H9 (cell line): Measurements from ENCODE around the gene TRMT11. TPM values are rescaled to one million over a fixed set of nuclear protein-coding genes. Genes with fewer than 3 reads are reported as not detected.

Source experiments
- DNase-seq: peaks from one replicate; pipeline ENCODE4 v3.0.0-alpha.2; 2017
- H2AFZ ChIP-seq: one replicate; pipeline ENCODE4 v1.6.1; 2013; ENCODE audit warnings: mild to moderate bottlenecking, low read length, control low read depth, moderate library complexity
- H2AK5ac ChIP-seq: 2 replicates; pipeline ENCODE4 v1.6.1; 2013; ENCODE audit warnings: low read length, control low read depth, mixed read lengths; ENCODE audit not compliant: insufficient read length
- H2BK120ac ChIP-seq: one replicate; pipeline ENCODE4 v1.6.1; 2013; ENCODE audit warnings: low read depth, mild to moderate bottlenecking, low read length, control low read depth, inconsistent platforms; ENCODE audit not compliant: poor library complexity, severe bottlenecking
- H2BK12ac ChIP-seq: 2 replicates; pipeline ENCODE4 v1.6.1; 2013; ENCODE audit warnings: low read length, control low read depth, mixed read lengths, low read depth; ENCODE audit not compliant: insufficient read length
- H2BK15ac ChIP-seq: 2 replicates; pipeline ENCODE4 v1.6.1; 2013; ENCODE audit warnings: low read depth, low read length, control low read depth
- H2BK20ac ChIP-seq: one replicate; pipeline ENCODE4 v1.6.1; 2013; ENCODE audit warnings: low read depth, mild to moderate bottlenecking, low read length, control low read depth, inconsistent platforms; ENCODE audit not compliant: poor library complexity, severe bottlenecking
- H2BK5ac ChIP-seq: 2 replicates; pipeline ENCODE4 v1.6.1; 2013; ENCODE audit warnings: low read length, control low read depth, mixed read lengths; ENCODE audit not compliant: insufficient read length
- H3K14ac ChIP-seq: 2 replicates; pipeline ENCODE4 v1.6.1; 2013; ENCODE audit warnings: low read length, control low read depth; ENCODE audit not compliant: insufficient read depth
- H3K18ac ChIP-seq: 2 replicates; pipeline ENCODE4 v1.6.1; 2013; ENCODE audit warnings: low read depth, mild to moderate bottlenecking, mixed read lengths, low read length, control low read depth; ENCODE audit not compliant: insufficient read length
- H3K23ac ChIP-seq: 2 replicates; pipeline ENCODE4 v1.6.1; 2013; ENCODE audit warnings: low read length, control low read depth, mixed read lengths, low read depth; ENCODE audit not compliant: insufficient read length
- H3K23me2 ChIP-seq: 2 replicates; pipeline ENCODE4 v1.6.1; 2013; ENCODE audit warnings: low read depth, mild to moderate bottlenecking, mixed read lengths, low read length, control low read depth; ENCODE audit not compliant: insufficient read length, poor library complexity, severe bottlenecking
- H3K27ac ChIP-seq: 2 replicates; pipeline ENCODE4 v1.5.1; 2013; ENCODE audit warnings: low read length, control low read depth, mixed read lengths, low read depth; ENCODE audit not compliant: insufficient read length
- H3K27me3 ChIP-seq: 2 replicates; pipeline ENCODE4 v1.6.1; 2013; ENCODE audit warnings: low read length, control low read depth, inconsistent platforms; ENCODE audit not compliant: insufficient read depth
- H3K4ac ChIP-seq: 2 replicates; pipeline ENCODE4 v1.6.1; 2013; ENCODE audit warnings: low read depth, mild to moderate bottlenecking, control low read depth, inconsistent platforms, low read length, moderate library complexity
- H3K4me1 ChIP-seq: 2 replicates; pipeline ENCODE4 v1.6.1; 2013; ENCODE audit warnings: low read length, control low read depth, inconsistent platforms; ENCODE audit not compliant: insufficient read depth
- H3K4me2 ChIP-seq: 2 replicates; pipeline ENCODE4 v1.6.1; 2013; ENCODE audit warnings: low read length, control low read depth, mixed read lengths; ENCODE audit not compliant: insufficient read length, insufficient read depth
- H3K56ac ChIP-seq: 2 replicates; pipeline ENCODE4 v1.6.1; 2013; ENCODE audit warnings: low read depth, mild to moderate bottlenecking, mixed read lengths, low read length, control low read depth; ENCODE audit not compliant: insufficient read length
- H3K79me1 ChIP-seq: 2 replicates; pipeline ENCODE4 v1.6.1; 2013; ENCODE audit warnings: low read depth, mild to moderate bottlenecking, moderate library complexity, low read length, control low read depth, inconsistent platforms; ENCODE audit not compliant: insufficient read depth, poor library complexity, severe bottlenecking
- H3K79me2 ChIP-seq: 2 replicates; pipeline ENCODE4 v1.6.1; 2013; ENCODE audit warnings: low read length, control low read depth, inconsistent platforms; ENCODE audit not compliant: insufficient read depth
- H3K9ac ChIP-seq: 2 replicates; pipeline ENCODE4 v1.6.1; 2013; ENCODE audit warnings: low read length, control low read depth, mixed read lengths; ENCODE audit not compliant: insufficient read length; ENCODE audit errors: extremely low read depth
- H3K9me3 ChIP-seq: one replicate; pipeline ENCODE4 v1.6.1; 2013; ENCODE audit warnings: low read depth, low read length, inconsistent platforms; ENCODE audit not compliant: control insufficient read depth
- H3T11ph ChIP-seq: one replicate; pipeline ENCODE4 v1.6.1; 2013; ENCODE audit warnings: mild to moderate bottlenecking, low read length, control low read depth, inconsistent platforms
- H4K20me1 ChIP-seq: one replicate; pipeline ENCODE4 v1.6.1; 2013; ENCODE audit not compliant: control insufficient read depth, insufficient read length, insufficient read depth
- H4K5ac ChIP-seq: 2 replicates; pipeline ENCODE4 v1.6.1; 2013; ENCODE audit warnings: low read depth, mild to moderate bottlenecking, mixed read lengths, low read length, control low read depth; ENCODE audit not compliant: insufficient read length
- H4K8ac ChIP-seq: replicated peaks from 2 replicates; pipeline ENCODE4 v1.6.1; 2013; ENCODE audit warnings: low read length, control low read depth, mixed read lengths, low read depth; ENCODE audit not compliant: insufficient read length
- H4K91ac ChIP-seq: 2 replicates; pipeline ENCODE4 v1.6.1; 2013; ENCODE audit warnings: low read depth, mild to moderate bottlenecking, moderate library complexity, mixed read lengths, low read length, control low read depth; ENCODE audit not compliant: insufficient read length
- H3K27ac Mint-ChIP-seq, 3 experiments: 2 replicates in 2 of 3; 3 replicates in 1 of 3; pipeline ENCODE4 v1.8.0; 2020 to 2021; ENCODE audit warnings: mixed read lengths in 3 of 3, mild to moderate bottlenecking in 1 of 3, moderate library complexity in 1 of 3
- H3K27me3 Mint-ChIP-seq: 2 replicates; pipeline ENCODE4 v1.8.0; 2021; ENCODE audit warnings: low read depth, mild to moderate bottlenecking, moderate library complexity, mixed read lengths
- H3K36me3 Mint-ChIP-seq, 3 experiments: 2 replicates in 2 of 3; 3 replicates in 1 of 3; pipeline ENCODE4 v1.8.0; 2020 to 2021; ENCODE audit warnings: low read depth in 3 of 3, mixed read lengths in 3 of 3; ENCODE audit not compliant: insufficient read depth in 1 of 3
- H3K4me1 Mint-ChIP-seq, 2 experiments: 2 replicates each; pipeline ENCODE4 v1.8.0; 2020; ENCODE audit warnings: mixed read lengths in 2 of 2
- H3K4me3 Mint-ChIP-seq, 2 experiments: 2 replicates in 1 of 2; 3 replicates in 1 of 2; pipeline ENCODE4 v1.8.0; 2020 to 2021; ENCODE audit warnings: mild to moderate bottlenecking in 2 of 2, mixed read lengths in 2 of 2, moderate library complexity in 1 of 2
- H3K9me3 Mint-ChIP-seq, 2 experiments: 2 replicates in 1 of 2; 3 replicates in 1 of 2; pipeline ENCODE4 v1.8.0; 2020; ENCODE audit warnings: mild to moderate bottlenecking in 2 of 2, mixed read lengths in 2 of 2, moderate library complexity in 1 of 2
- CTCF ChIP-seq: fragments of 200-600 bp; sonication (generic); conservative IDR thresholded peaks from 3 replicates; pipeline ENCODE4 v1.8.0; 2021; ENCODE audit warnings: antibody characterized with exemption, mild to moderate bottlenecking
- total RNA-seq: library from RNA; stranded (reverse); gene quantifications from 2 replicates; pipeline ENCODE4 v1.2.1, GENCODE V29; 2021

TRMT11 gene
- total RNA-seq, 1 experiment from 2014 or later = 31.1 TPM

- Histone ChIP-seq H3K79me2 (no peaks in the 10 kb centered on the region), H3K23me2 (no peaks in the 10 kb centered on the region), H3K79me1 (no peaks in the 10 kb centered on the region), H2AK5ac (no peak overlapping the region), H2BK5ac (no peak overlapping the region), H4K5ac (no peak overlapping the region), H3K9ac (no peak overlapping the region), H3K18ac (no peak overlapping the region), H3T11ph (no peak overlapping the region), H2BK20ac (no peak overlapping the region), H4K20me1 (no peaks in the 10 kb centered on the region), H3K23ac (no peak overlapping the region), H2BK120ac (no peak overlapping the region), H3K27me3 (no peaks in the 10 kb centered on the region), H4K91ac (no peak overlapping the region), H4K8ac (no peak overlapping the region), H3K56ac (no peak overlapping the region), H3K4me2 (no peak overlapping the region), H3K4ac (no peak overlapping the region), H3K9me3 (no peaks in the 10 kb centered on the region), H2AFZ (no peak overlapping the region), H2BK12ac (no peak overlapping the region), H2BK15ac (no peak overlapping the region), H3K4me1 (no peaks in the 10 kb centered on the region), H3K14ac (no peak overlapping the region), H3K27ac (no peak overlapping the region)
- Mint-ChIP-seq H3K27me3 (no peaks in the 10 kb centered on the region), H3K36me3 (peaks cover 31 to 51% (median 51%) of the 10 kb centered on the region in 3 experiments), H3K9me3 (peaks cover 4 to 6% of the 10 kb centered on the region in 2 experiments; a peak in 4 of 5 replicates), H3K27ac (no peak overlapping the region), H3K4me1 (peaks cover under 1 to 2% of the 10 kb centered on the region in 2 experiments; a peak in 2 of 4 replicates), H3K4me3 (no peak overlapping the region)
- no peak for DNase-seq
- no peak for TF ChIP-seq CTCF
Measured at GRCh38 chr6:126041516-126041915, 55.2 kb downstream of the TRMT11 start.
